ENCODE results near the gene ABCF3. TPM values are rescaled to one million over a fixed set of nuclear protein-coding genes. Genes with fewer than 3 reads are reported as not detected.

The ABCF3 gene
- total and polyA plus RNA-seq, 2 of the 13 experiments (the other 11 are each of a cell fraction or from before 2014, with no cell fraction given): 38.8 to 46.5 TPM

DNA sequence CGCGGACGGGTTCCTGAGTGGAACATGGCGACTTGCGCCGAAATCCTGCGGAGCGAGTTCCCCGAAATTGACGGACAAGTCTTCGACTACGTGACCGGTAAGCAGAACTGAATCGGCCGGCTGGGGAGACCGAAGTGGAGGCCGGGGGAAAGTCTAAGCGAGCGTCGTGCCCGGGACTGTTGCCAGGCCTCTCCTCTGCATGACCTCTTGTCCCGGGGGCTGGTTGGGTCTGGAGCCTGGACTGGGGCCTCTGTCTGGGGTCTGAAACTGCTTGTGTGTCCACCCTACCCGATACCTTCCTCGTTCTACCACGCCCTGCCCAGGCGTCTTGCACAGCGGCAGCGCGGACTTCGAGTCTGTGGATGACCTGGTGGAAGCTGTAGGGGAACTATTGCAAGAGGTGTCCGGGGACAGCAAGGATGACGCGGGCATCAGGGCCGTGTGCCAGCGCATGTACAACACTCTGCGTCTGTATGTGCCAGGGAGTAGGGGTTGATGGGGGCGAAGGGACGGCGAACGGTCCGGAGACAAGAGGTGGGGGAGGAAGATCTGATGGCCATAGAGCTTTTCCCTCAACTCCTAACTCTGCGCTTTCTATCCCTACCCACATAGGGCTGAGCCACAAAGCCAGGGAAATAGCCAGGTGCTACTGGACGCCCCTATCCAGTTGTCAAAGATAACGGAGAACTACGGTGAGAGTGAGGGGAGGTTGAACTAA is at the start of gene ABCF3 (continued):
- TF ChIP-seq PATZ1 (CRISPR knock-in tag; IDR thresholded peaks at IDR 0.05) (peak; percentile 20), ZFP91 (CRISPR knock-in tag; IDR thresholded peaks at IDR 0.05; ENCODE audit: borderline replicate concordance) (peak; percentile 67; the same call in 1 of the 2 replicates), RBAK (CRISPR knock-in tag; IDR thresholded peaks at IDR 0.05) (no peak), GATAD1 (CRISPR knock-in tag; IDR thresholded peaks at IDR 0.05) (peak; percentile 85; the same call in 1 of the 2 replicates), ZBTB39 (CRISPR knock-in tag; IDR thresholded peaks at IDR 0.05) (no peak), ZXDC (CRISPR knock-in tag; IDR thresholded peaks at IDR 0.05) (no peak), MAX (IDR thresholded peaks at IDR 0.05) (no peak), KLF11 (CRISPR knock-in tag; IDR thresholded peaks at IDR 0.05) (no peak), ZNF230 (CRISPR knock-in tag; IDR thresholded peaks at IDR 0.05) (peak; percentile 20; the same call in 1 of the 2 replicates), ATRX (CRISPR knock-in tag; IDR thresholded peaks at IDR 0.05; ENCODE audit: borderline replicate concordance) (no peak), SPEN (CRISPR knock-in tag; IDR thresholded peaks at IDR 0.05; ENCODE audit: low read depth) (peak; percentile 16; the same call in 1 of the 2 replicates), CSRNP2 (CRISPR knock-in tag; conservative IDR thresholded peaks at IDR 0.05; ENCODE audit: low read depth) (no peak)
- TF ChIP-seq, protein P1, sequence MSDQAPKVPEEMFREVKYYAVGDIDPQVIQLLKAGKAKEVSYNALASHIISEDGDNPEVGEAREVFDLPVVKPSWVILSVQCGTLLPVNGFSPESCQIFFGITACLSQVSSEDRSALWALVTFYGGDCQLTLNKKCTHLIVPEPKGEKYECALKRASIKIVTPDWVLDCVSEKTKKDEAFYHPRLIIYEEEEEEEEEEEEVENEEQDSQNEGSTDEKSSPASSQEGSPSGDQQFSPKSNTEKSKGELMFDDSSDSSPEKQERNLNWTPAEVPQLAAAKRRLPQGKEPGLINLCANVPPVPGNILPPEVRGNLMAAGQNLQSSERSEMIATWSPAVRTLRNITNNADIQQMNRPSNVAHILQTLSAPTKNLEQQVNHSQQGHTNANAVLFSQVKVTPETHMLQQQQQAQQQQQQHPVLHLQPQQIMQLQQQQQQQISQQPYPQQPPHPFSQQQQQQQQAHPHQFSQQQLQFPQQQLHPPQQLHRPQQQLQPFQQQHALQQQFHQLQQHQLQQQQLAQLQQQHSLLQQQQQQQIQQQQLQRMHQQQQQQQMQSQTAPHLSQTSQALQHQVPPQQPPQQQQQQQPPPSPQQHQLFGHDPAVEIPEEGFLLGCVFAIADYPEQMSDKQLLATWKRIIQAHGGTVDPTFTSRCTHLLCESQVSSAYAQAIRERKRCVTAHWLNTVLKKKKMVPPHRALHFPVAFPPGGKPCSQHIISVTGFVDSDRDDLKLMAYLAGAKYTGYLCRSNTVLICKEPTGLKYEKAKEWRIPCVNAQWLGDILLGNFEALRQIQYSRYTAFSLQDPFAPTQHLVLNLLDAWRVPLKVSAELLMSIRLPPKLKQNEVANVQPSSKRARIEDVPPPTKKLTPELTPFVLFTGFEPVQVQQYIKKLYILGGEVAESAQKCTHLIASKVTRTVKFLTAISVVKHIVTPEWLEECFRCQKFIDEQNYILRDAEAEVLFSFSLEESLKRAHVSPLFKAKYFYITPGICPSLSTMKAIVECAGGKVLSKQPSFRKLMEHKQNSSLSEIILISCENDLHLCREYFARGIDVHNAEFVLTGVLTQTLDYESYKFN (CRISPR knock-in tag; conservative IDR thresholded peaks at IDR 0.05): no peak; the same call in 1 of the 2 replicates

Measured in HepG2 (cell line).